Measurements from ENCODE around the gene EMP3. TPM values are rescaled to one million over a fixed set of nuclear protein-coding genes. Genes with fewer than 3 reads are reported as not detected.

Gene EMP3
- total and polyA plus RNA-seq, 9 of the 15 experiments (the other 6 are each of a cell fraction or from before 2014, with no cell fraction given) = 123 to 386 (median 296) TPM

- TF ChIP-seq CTCFL (IDR thresholded peaks at IDR 0.05; ENCODE audit: borderline replicate concordance, insufficient read depth, low read depth, low read length, poor library complexity, severe bottlenecking) = peak; percentile 2
- TF ChIP-seq ZNF717 (CRISPR knock-in tag; IDR thresholded peaks at IDR 0.05) = no peak
- TF ChIP-seq ZNF695 (CRISPR knock-in tag; IDR thresholded peaks at IDR 0.05) = no peak
- TF ChIP-seq ZFP91 (CRISPR knock-in tag; IDR thresholded peaks at IDR 0.05) = no peak
- TF ChIP-seq POLR2AphosphoS5 (IDR thresholded peaks at IDR 0.05; ENCODE audit: control insufficient read depth, insufficient read depth, low read depth, low read length) = peak; percentile 82
- no peak for TF ChIP-seq CHD7 (IDR thresholded peaks at IDR 0.05; ENCODE audit: low read depth, low read length)
- peak; percentile 94 for TF ChIP-seq ZFX (CRISPR knock-in tag; IDR thresholded peaks at IDR 0.05)
- no peak for TF ChIP-seq MTF1 (CRISPR knock-in tag; IDR thresholded peaks at IDR 0.05; ENCODE audit: borderline replicate concordance)
- TF ChIP-seq JUNB (CRISPR knock-in tag; conservative IDR thresholded peaks at IDR 0.05) = no peak
- TF ChIP-seq CBX3 (IDR thresholded peaks at IDR 0.05; ENCODE audit: borderline replicate concordance in 1 of 2, low read length in 2 of 2) = peak in 1 of 2 experiments; percentile 86; a peak in 1 of 3 replicates
Observed at GRCh38 chr19:48321622-48322591, 3.4 kb upstream of the EMP3 start (continued).

Measured in K562 (cell line).